ENCODE measurements around the gene SUDS3. TPM values are rescaled to one million over a fixed set of nuclear protein-coding genes. Genes with fewer than 3 reads are reported as not detected.

SUDS3 gene
- total RNA-seq, 2 donors from 2014 or later = 46.2 to 48.2 TPM

- no peak overlapping the region for H3K27ac ChIP-seq
- TF ChIP-seq, protein P1, sequence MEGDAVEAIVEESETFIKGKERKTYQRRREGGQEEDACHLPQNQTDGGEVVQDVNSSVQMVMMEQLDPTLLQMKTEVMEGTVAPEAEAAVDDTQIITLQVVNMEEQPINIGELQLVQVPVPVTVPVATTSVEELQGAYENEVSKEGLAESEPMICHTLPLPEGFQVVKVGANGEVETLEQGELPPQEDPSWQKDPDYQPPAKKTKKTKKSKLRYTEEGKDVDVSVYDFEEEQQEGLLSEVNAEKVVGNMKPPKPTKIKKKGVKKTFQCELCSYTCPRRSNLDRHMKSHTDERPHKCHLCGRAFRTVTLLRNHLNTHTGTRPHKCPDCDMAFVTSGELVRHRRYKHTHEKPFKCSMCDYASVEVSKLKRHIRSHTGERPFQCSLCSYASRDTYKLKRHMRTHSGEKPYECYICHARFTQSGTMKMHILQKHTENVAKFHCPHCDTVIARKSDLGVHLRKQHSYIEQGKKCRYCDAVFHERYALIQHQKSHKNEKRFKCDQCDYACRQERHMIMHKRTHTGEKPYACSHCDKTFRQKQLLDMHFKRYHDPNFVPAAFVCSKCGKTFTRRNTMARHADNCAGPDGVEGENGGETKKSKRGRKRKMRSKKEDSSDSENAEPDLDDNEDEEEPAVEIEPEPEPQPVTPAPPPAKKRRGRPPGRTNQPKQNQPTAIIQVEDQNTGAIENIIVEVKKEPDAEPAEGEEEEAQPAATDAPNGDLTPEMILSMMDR (IDR thresholded peaks at IDR 0.05) = no peak
- no peaks in the 10 kb centered on the region for H3K27me3 ChIP-seq (replicated peaks; ENCODE audit: insufficient read depth)
- no peak overlapping the region for H3K4me3 ChIP-seq
- no peaks in the 10 kb centered on the region for H3K36me3 ChIP-seq
- ATAC-seq (ENCODE audit: insufficient number of reproducible peaks, low FRiP score, low read depth) = no peak
- H3K4me1 ChIP-seq (ENCODE audit: control insufficient read depth in 1 of 2, low read depth in 2 of 2) = no peaks in the 10 kb centered on the region
- no peak for DNase-seq (ENCODE audit: low spot score)
- no peaks in the 10 kb centered on the region for H3K9me3 ChIP-seq
Measured at GRCh38 chr12:118429688-118430383, 53.5 kb downstream of the SUDS3 start.

DNA sequence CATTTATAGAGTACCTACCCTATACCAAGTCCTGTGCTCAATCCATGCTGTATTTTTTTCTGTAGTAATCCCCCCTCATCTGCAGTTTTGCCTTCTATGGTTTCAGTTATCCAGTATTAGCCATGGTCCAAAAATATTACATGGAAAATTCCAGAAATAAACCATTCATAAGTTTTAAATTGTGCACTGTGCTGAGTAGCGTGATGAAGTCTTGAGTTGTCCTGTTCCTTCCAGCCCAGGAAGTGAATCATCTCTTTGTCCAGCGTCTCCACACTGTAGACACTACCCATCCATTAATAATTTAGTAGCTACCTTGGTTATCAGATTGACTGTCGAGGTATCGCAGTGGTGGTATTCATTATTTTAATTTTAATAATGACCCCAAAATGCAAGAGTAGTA is 54.2 kb downstream of the SUDS3 start:
- TF ChIP-seq, protein P1 (IDR thresholded peaks at IDR 0.05) = no peak
- H3K4me1 ChIP-seq (ENCODE audit: control insufficient read depth in 1 of 2, low read depth in 2 of 2) = no peaks in the 10 kb centered on the region
- ATAC-seq (ENCODE audit: insufficient number of reproducible peaks, low FRiP score, low read depth) (no peak), DNase-seq (ENCODE audit: low spot score) (no peak)
- no peak overlapping the region for H3K4me3 ChIP-seq
- H3K27me3 ChIP-seq (replicated peaks; ENCODE audit: insufficient read depth) = no peaks in the 10 kb centered on the region
- no peak overlapping the region for H3K27ac ChIP-seq
- H3K9me3 ChIP-seq = no peaks in the 10 kb centered on the region
- no peaks in the 10 kb centered on the region for H3K36me3 ChIP-seq

- H3K9me3 ChIP-seq = no peaks in the 10 kb centered on the region
- H3K36me3 ChIP-seq = no peaks in the 10 kb centered on the region
- DNase-seq (ENCODE audit: low spot score) = no peak
- H3K27ac ChIP-seq = no peak overlapping the region
- ATAC-seq (ENCODE audit: insufficient number of reproducible peaks, low FRiP score, low read depth) = no peak
- TF ChIP-seq, protein P1 (IDR thresholded peaks at IDR 0.05) = no peak
- H3K4me3 ChIP-seq = no peak overlapping the region
- no peaks in the 10 kb centered on the region for H3K27me3 ChIP-seq (replicated peaks; ENCODE audit: insufficient read depth)
- H3K4me1 ChIP-seq (ENCODE audit: control insufficient read depth in 1 of 2, low read depth in 2 of 2) = no peaks in the 10 kb centered on the region
Measured at GRCh38 chr12:118432812-118433545, 56.6 kb downstream of the SUDS3 start.

DNA sequence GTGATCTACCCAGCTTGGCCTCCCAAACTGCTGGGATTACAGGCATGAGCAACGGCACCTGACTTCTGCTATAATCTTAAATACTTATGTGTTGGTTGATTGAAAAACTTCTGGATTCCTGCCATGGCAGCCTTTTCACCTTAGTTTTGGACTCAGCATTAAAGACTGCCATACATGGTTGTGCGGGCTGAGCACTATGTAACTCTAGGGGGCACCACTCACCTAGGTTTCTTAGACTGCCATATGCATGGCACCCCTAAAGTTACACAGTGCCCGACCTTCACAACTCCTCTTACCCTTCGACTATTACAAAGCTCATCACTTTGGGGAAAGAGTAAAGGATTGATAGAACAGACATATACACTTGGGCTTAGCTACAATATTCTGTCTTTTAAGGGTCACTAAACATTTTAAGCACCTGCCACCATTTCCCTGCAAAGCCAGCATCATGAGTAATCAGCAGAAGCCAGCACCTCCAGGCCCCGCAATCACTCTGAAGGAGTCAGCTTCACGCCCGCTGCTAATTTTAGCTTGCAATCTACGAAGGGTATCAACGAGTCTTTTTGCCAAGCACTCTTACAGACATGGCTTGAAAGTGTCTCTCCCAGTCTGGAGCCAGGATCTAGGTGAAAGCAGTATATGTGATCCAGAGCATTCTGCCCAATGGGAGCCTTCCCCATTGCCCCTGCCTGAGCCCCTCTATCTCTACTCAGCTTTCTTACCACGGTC is 59.8 kb downstream of the SUDS3 start:
- Histone ChIP-seq H3K4me3 (no peak overlapping the region), H3K9me3 (no peaks in the 10 kb centered on the region), H3K4me1 (ENCODE audit: control insufficient read depth in 1 of 2, low read depth in 2 of 2) (no peaks in the 10 kb centered on the region), H3K27me3 (replicated peaks; ENCODE audit: insufficient read depth) (no peaks in the 10 kb centered on the region), H3K36me3 (no peaks in the 10 kb centered on the region), H3K27ac (no peak overlapping the region)
- TF ChIP-seq, protein P1 (IDR thresholded peaks at IDR 0.05) = no peak
- no peak for DNase-seq (ENCODE audit: low spot score)
- no peak for ATAC-seq (ENCODE audit: insufficient number of reproducible peaks, low FRiP score, low read depth)

- Histone ChIP-seq H3K36me3 (no peaks in the 10 kb centered on the region), H3K4me1 (ENCODE audit: control insufficient read depth in 1 of 2, low read depth in 2 of 2) (no peaks in the 10 kb centered on the region), H3K27ac (no peak overlapping the region), H3K4me3 (no peak overlapping the region), H3K9me3 (no peaks in the 10 kb centered on the region), H3K27me3 (replicated peaks; ENCODE audit: insufficient read depth) (no peaks in the 10 kb centered on the region)
- DNase-seq (ENCODE audit: low spot score) (no peak), ATAC-seq (ENCODE audit: insufficient number of reproducible peaks, low FRiP score, low read depth) (no peak)
- TF ChIP-seq, protein P1 (IDR thresholded peaks at IDR 0.05) = no peak
Measured at GRCh38 chr12:118436986-118437385, 60.6 kb downstream of the SUDS3 start.
